Spleen (tissue), 11 donors: ENCODE results near the gene RTL10. TPM values are rescaled to one million over a fixed set of nuclear protein-coding genes. Genes with fewer than 3 reads are reported as not detected.
A peak's percentile ranks its signal among the peaks of the same experiment; 100 is the strongest.
"Not testable (repeated sequence)": the region's sequence is repeated elsewhere in the genome, so short reads cannot be mapped to it uniquely, and the experiment has no call there.

Experiments used
- DNase-seq: peaks from one replicate; pipeline ENCODE4 v3.0.0-alpha.2; 2020
- H3K27ac ChIP-seq, 8 donors: fragments of 200-600 bp; sonication (generic) in 7 of 8; 1 replicate in 4 of 8; 2 replicates in 4 of 8; pipeline versions ENCODE4 v1.5.0 to v1.8.0; 2016 to 2021; ENCODE audit warnings: inconsistent platforms in 4 of 8, mild to moderate bottlenecking in 4 of 8, moderate library complexity in 1 of 8
- H3K27me3 ChIP-seq, 7 donors: fragments of 200-600 bp; sonication (generic) in 6 of 7; replicated peaks in 1 of 7; 1 replicate in 4 of 7; 2 replicates in 3 of 7; pipeline versions ENCODE4 v1.5.0 to v1.8.0; 2016 to 2021; ENCODE audit warnings: inconsistent platforms in 3 of 7, mild to moderate bottlenecking in 1 of 7
- H3K36me3 ChIP-seq, 6 donors: fragments of 200-600 bp; sonication (generic) in 5 of 6; 1 replicate in 4 of 6; 2 replicates in 2 of 6; pipeline versions ENCODE4 v1.5.0 to v1.8.0; 2016 to 2021; ENCODE audit warnings: inconsistent platforms in 2 of 6
- H3K4me1 ChIP-seq, 6 donors: fragments of 200-600 bp; sonication (generic) in 5 of 6; 1 replicate in 3 of 6; 2 replicates in 3 of 6; pipeline versions ENCODE4 v1.5.0 to v1.8.0; 2016 to 2021; ENCODE audit warnings: inconsistent platforms in 3 of 6
- H3K4me3 ChIP-seq, 8 donors: fragments of 200-600 bp; sonication (generic) in 7 of 8; 1 replicate in 4 of 8; 2 replicates in 4 of 8; pipeline versions ENCODE4 v1.5.0 to v1.8.0; 2016 to 2021; ENCODE audit warnings: inconsistent platforms in 4 of 8, mild to moderate bottlenecking in 4 of 8, moderate library complexity in 2 of 8
- H3K9me3 ChIP-seq, 8 donors: fragments of 200-600 bp; sonication (generic) in 7 of 8; 1 replicate in 4 of 8; 2 replicates in 4 of 8; pipeline versions ENCODE4 v1.5.0 to v1.8.0; 2016 to 2021; ENCODE audit warnings: inconsistent platforms in 4 of 8
- CTCF ChIP-seq, 11 experiments: fragments of 200-600 bp in 7 of 11; fragments of 450-650 bp in 4 of 11; sonication (generic) in 4 of 11; IDR thresholded peaks in 8 of 11; conservative IDR thresholded peaks in 3 of 11; 1 replicate in 7 of 11; 2 replicates in 4 of 11; pipeline versions ENCODE4 v1.4.0 to v1.8.0; 2016 to 2021; ENCODE audit warnings: antibody characterized with exemption in 11 of 11, inconsistent platforms in 4 of 11, mild to moderate bottlenecking in 1 of 11
- POLR2A ChIP-seq, 3 donors: fragments of 450-650 bp; IDR thresholded peaks; one replicate each; pipeline ENCODE4 v1.5.1; 2017; ENCODE audit warnings: antibody characterized with exemption in 3 of 3, mild to moderate bottlenecking in 1 of 3
- POLR2AphosphoS5 ChIP-seq, 3 donors: sonication (generic); formaldehyde crosslinking; IDR thresholded peaks; one replicate each; pipeline ENCODE4 v1.5.1; 2017; ENCODE audit warnings: antibody characterized with exemption in 3 of 3
- WGBS, 5 donors: extraction: QIAGEN DNeasy Blood & Tissue Kit in 3 of 5; methylation state at CpG; one replicate each; pipeline versions ENCODE4 v1.1.5 to v1.1.7; 2013 to 2018; 5-methylcytosine and 5-hydroxymethylcytosine counted together
- intact Hi-C: fragments of 100-400 bp; cut with DNase I; formaldehyde crosslinking; loops from one replicate; pipeline ENCODE4 v1.15.0; 2023; ENCODE audit warnings: low total_unique reads
- polyA plus RNA-seq, 3 donors: library from polyadenylated mRNA; stranded (reverse); fragments of 200-250 nt; gene quantifications; one replicate each; pipeline ENCODE4 v1.2.1, GENCODE V29; 2013
- total RNA-seq, 7 donors: library from RNA; depleted of rRNA in 3 of 7; stranded (reverse); fragments of >200 nt in 3 of 7; fragmentation: NEBNext Ultra II Directional in 4 of 7; extraction: Animal tissue kit (Norgen Biotek cat#: 25700) in 4 of 7; gene quantifications; one replicate each; pipeline versions ENCODE4 v1.1.0 to v1.2.1, GENCODE V29; 2016 to 2021
- donor health status: healthy with polysubstance abuse.
- donor health status: DM: no; HTN: no; CAD: no; lungs with moderate emphysema.
- donor health status: DM: no; HTN: no; CAD: no.
- donor health status: Bipolar disorder and iron deficiency.
- donor health status: healthy.
- donor health status: DM: no; HTN: no; CAD: no.
- donor health status: DM: yes; HTN: yes; CAD: no.

Gene RTL10
- total and polyA plus RNA-seq, 10 donors: 8.3 to 22.9 (median 17.8) TPM

GRCh38 chr22:19885841-19886592 is 31.3 kb upstream of the RTL10 start:
- H3K27ac ChIP-seq: peak overlapping the region in 7 of 8 donors; percentile 42 to 86 (median 80)
- H3K27me3 ChIP-seq: no peaks in the 10 kb centered on the region
- WGBS, 5 donors: 80 to 87% (median 85%) methylated on average over 14 to 15 of the region's 15 CpGs
- no peaks in the 10 kb centered on the region for H3K9me3 ChIP-seq
- TF ChIP-seq POLR2AphosphoS5 (IDR thresholded peaks at IDR 0.05): no peak
- TF ChIP-seq CTCF (IDR thresholded peaks at IDR 0.05 in 8 of 11, conservative IDR thresholded peaks at IDR 0.05 in 3 of 11): no peak
- TF ChIP-seq POLR2A (IDR thresholded peaks at IDR 0.05): no peak
- peaks cover 4 to 68% (median 26%) of the 10 kb centered on the region in 6 donors for H3K4me1 ChIP-seq
- intact Hi-C loops: no loop called here
- peak overlapping the region in 1 of 8 donors; percentile 35 for H3K4me3 ChIP-seq
- peaks cover 0 to 45% (median 0%) of the 10 kb centered on the region in 6 donors for H3K36me3 ChIP-seq
- peak; percentile 78 for DNase-seq

GRCh38 chr22:19884954-19885751 is 30.5 kb upstream of the RTL10 start:
- TF ChIP-seq POLR2AphosphoS5 (IDR thresholded peaks at IDR 0.05) (peak in 1 of 3 donors; percentile 6), CTCF (IDR thresholded peaks at IDR 0.05 in 8 of 11, conservative IDR thresholded peaks at IDR 0.05 in 3 of 11) (no peak)
- WGBS, 5 donors: 89 to 92% (median 90%) methylated on average over 7 to 26 of the region's 26 CpGs
- no peaks in the 10 kb centered on the region for H3K27me3 ChIP-seq
- peak overlapping the region in 1 of 8 donors; percentile 83 for H3K27ac ChIP-seq
- H3K36me3 ChIP-seq: peaks cover 0 to 49% (median under 1%) of the 10 kb centered on the region in 6 donors
- peaks cover 0 to 66% (median 23%) of the 10 kb centered on the region in 6 donors for H3K4me1 ChIP-seq
- intact Hi-C loops: no loop called here
- no peak overlapping the region for H3K4me3 ChIP-seq
- no peaks in the 10 kb centered on the region for H3K9me3 ChIP-seq
- peak; percentile 78 for DNase-seq

- peak; percentile 72 for DNase-seq
- intact Hi-C loops: no loop called here
- Histone ChIP-seq H3K27me3 (no peaks in the 10 kb centered on the region), H3K36me3 (peaks cover 0 to 55% (median 2%) of the 10 kb centered on the region in 6 donors), H3K4me1 (peaks cover 0 to 59% (median 22%) of the 10 kb centered on the region in 6 donors), H3K9me3 (no peaks in the 10 kb centered on the region), H3K4me3 (no peak overlapping the region), H3K27ac (no peak overlapping the region)
- TF ChIP-seq POLR2AphosphoS5 (IDR thresholded peaks at IDR 0.05) (no peak), POLR2A (IDR thresholded peaks at IDR 0.05) (no peak), CTCF (IDR thresholded peaks at IDR 0.05 in 8 of 11, conservative IDR thresholded peaks at IDR 0.05 in 3 of 11) (no peak)
- 81 to 100% (median 93%) methylated on average over 9 to 15 of the region's 15 CpGs for WGBS, 5 donors
Measured at GRCh38 chr22:19884161-19884953, 29.7 kb upstream of the RTL10 start.

- WGBS, 5 donors: 92 to 99% (median 94%) methylated on average over 8 of the region's 8 CpGs
- intact Hi-C loops, H3K27ac ChIP-seq, H3K27me3 ChIP-seq, H3K4me3 ChIP-seq, H3K9me3 ChIP-seq: not testable (repeated sequence)
- peaks cover 0 to 53% (median 22%) of the 10 kb centered on the region in 6 donors for H3K4me1 ChIP-seq
- H3K36me3 ChIP-seq: peaks cover 0 to 54% (median 2%) of the 10 kb centered on the region in 6 donors
- DNase-seq: peak; percentile 19
Measured at GRCh38 chr22:19883446-19883845, 28.8 kb upstream of the RTL10 start.
